Smooth muscle cell (in vitro differentiated cells): ENCODE data around the gene FOXL1. TPM values are rescaled to one million over a fixed set of nuclear protein-coding genes. Genes with fewer than 3 reads are reported as not detected.

Experiments used
- DNase-seq: peaks from one replicate; lab custom pipeline; 2025; ENCODE audit not compliant: unreplicated experiment; lab: John Stamatoyannopoulos, UW
- H2AFZ ChIP-seq: fragments of 200-600 bp; sonication (generic); 2 replicates; pipeline ENCODE4 v1.6.0; 2016; ENCODE audit warnings: antibody characterized with exemption, low read depth, mild to moderate bottlenecking
- H3F3A ChIP-seq: fragments of 200-600 bp; sonication (generic); 2 replicates; pipeline ENCODE4 v1.6.0; 2017; ENCODE audit warnings: antibody characterized with exemption, low read depth
- H3K27ac ChIP-seq: fragments of 200-600 bp; sonication (generic); 2 replicates; pipeline ENCODE4 v1.5.1; 2016; ENCODE audit warnings: low read depth, mild to moderate bottlenecking
- H3K27me3 ChIP-seq: fragments of 200-600 bp; sonication (generic); 2 replicates; pipeline ENCODE4 v1.6.1; 2016; ENCODE audit warnings: low read depth, mild to moderate bottlenecking
- H3K36me3 ChIP-seq: fragments of 200-600 bp; sonication (generic); 2 replicates; pipeline ENCODE4 v1.5.1; 2016; ENCODE audit warnings: low read depth
- H3K4me1 ChIP-seq: fragments of 200-600 bp; sonication (generic); 2 replicates; pipeline ENCODE4 v1.5.1; 2016; ENCODE audit warnings: low read depth
- H3K4me2 ChIP-seq: fragments of 200-600 bp; sonication (generic); 2 replicates; pipeline ENCODE4 v1.6.0; 2016; ENCODE audit warnings: mild to moderate bottlenecking
- H3K4me3 ChIP-seq: fragments of 200-600 bp; sonication (generic); 2 replicates; pipeline ENCODE4 v1.5.1; 2016; ENCODE audit warnings: mild to moderate bottlenecking
- H3K79me2 ChIP-seq: fragments of 200-600 bp; sonication (generic); 2 replicates; pipeline ENCODE4 v1.6.0; 2016; ENCODE audit warnings: low read depth, mild to moderate bottlenecking
- H3K9ac ChIP-seq: fragments of 200-600 bp; sonication (generic); 2 replicates; pipeline ENCODE4 v1.6.0; 2016; ENCODE audit warnings: low read depth
- H3K9me3 ChIP-seq: fragments of 200-600 bp; sonication (generic); replicated peaks from 2 replicates; pipeline ENCODE4 v1.5.1; 2016; ENCODE audit warnings: low read depth
- H4K20me1 ChIP-seq: fragments of 200-600 bp; sonication (generic); 2 replicates; pipeline ENCODE4 v1.6.0; 2016; ENCODE audit warnings: low read depth
- CTCF ChIP-seq: fragments of 200-600 bp; sonication (generic); IDR thresholded peaks from 2 replicates; pipeline ENCODE4 v1.5.1; 2017; ENCODE audit warnings: borderline replicate concordance, mild to moderate bottlenecking, antibody characterized with exemption; ENCODE audit not compliant: insufficient read depth, poor library complexity, severe bottlenecking
- WGBS: methylation state at CpG from one replicate; pipeline ENCODE4 v1.1.7; 2016; ENCODE audit warnings: low lambda C conversion rate; 5-methylcytosine and 5-hydroxymethylcytosine counted together
- polyA plus RNA-seq: library from polyadenylated mRNA; unstranded; fragments of >200 nt; fragmentation: Nextera tagmentation; extraction: Ambion mirVana; gene quantifications from 2 replicates; pipeline ENCODE4 v1.2.1, GENCODE V29; 2016
- total RNA-seq: library from RNA; depleted of rRNA; stranded (reverse); fragments of >200 nt; gene quantifications from 2 replicates; pipeline ENCODE4 v1.2.3, GENCODE V29; 2014

Gene FOXL1
- total and polyA plus RNA-seq, 2 experiments from 2014 or later: 4.6 to 5.4 TPM

- DNase-seq: no peak
- Histone ChIP-seq H3K79me2 (no peaks in the 10 kb centered on the region), H2AFZ (no peak overlapping the region), H3K9me3 (no peaks in the 10 kb centered on the region), H3K27ac (no peak overlapping the region), H4K20me1 (no peaks in the 10 kb centered on the region), H3K27me3 (peaks cover 4% of the 10 kb centered on the region), H3K4me1 (peaks cover 22% of the 10 kb centered on the region), H3K4me3 (peak overlapping the region; percentile 6), H3K4me2 (peak overlapping the region; percentile 91), H3K36me3 (no peaks in the 10 kb centered on the region), H3F3A (no peaks in the 10 kb centered on the region), H3K9ac (no peak overlapping the region)
- TF ChIP-seq CTCF: no peak
- WGBS: 89% methylated on average over 9 of the region's 9 CpGs
Measured at GRCh38 chr16:86580791-86581170, 2.4 kb downstream of the FOXL1 start.

- DNase-seq: no peak
- H3K4me2 ChIP-seq: peak overlapping the region; percentile 14
- no peaks in the 10 kb centered on the region for H3K79me2 ChIP-seq
- H3K9ac ChIP-seq: no peak overlapping the region
- no peaks in the 10 kb centered on the region for H3F3A ChIP-seq
- H3K27me3 ChIP-seq: peaks cover 4% of the 10 kb centered on the region
- H3K4me1 ChIP-seq: peaks cover 19% of the 10 kb centered on the region
- H4K20me1 ChIP-seq: no peaks in the 10 kb centered on the region
- no peak overlapping the region for H2AFZ ChIP-seq
- no peak for TF ChIP-seq CTCF
- H3K9me3 ChIP-seq: no peaks in the 10 kb centered on the region
- H3K36me3 ChIP-seq: no peaks in the 10 kb centered on the region
- WGBS: 63% methylated on average over 4 of the region's 4 CpGs
- no peak overlapping the region for H3K4me3 ChIP-seq
- no peak overlapping the region for H3K27ac ChIP-seq
Measured at GRCh38 chr16:86581458-86581857, 3.1 kb downstream of the FOXL1 start.

- Histone ChIP-seq H3K4me1 (peaks cover 3% of the 10 kb centered on the region), H3K4me2 (no peak overlapping the region), H3F3A (no peaks in the 10 kb centered on the region), H3K27ac (no peak overlapping the region), H3K27me3 (peaks cover 4% of the 10 kb centered on the region), H2AFZ (no peak overlapping the region), H3K9me3 (no peaks in the 10 kb centered on the region), H3K4me3 (no peak overlapping the region), H3K9ac (no peak overlapping the region), H3K79me2 (no peaks in the 10 kb centered on the region), H4K20me1 (no peaks in the 10 kb centered on the region), H3K36me3 (no peaks in the 10 kb centered on the region)
- no peak for TF ChIP-seq CTCF
- WGBS: 82% methylated on average over 6 of the region's 6 CpGs
- DNase-seq: no peak
Measured at GRCh38 chr16:86584071-86584685, 5.8 kb downstream of the FOXL1 start.
